GM12874 (cell line): Measurements from ENCODE around the gene CSTF2T.

Experiments
- CTCF ChIP-seq: IDR thresholded peaks from 2 replicates; pipeline ENCODE4 v1.5.1; 2011; ENCODE audit warnings: low read depth, mild to moderate bottlenecking, control low read depth, low read length, moderate library complexity; ENCODE audit not compliant: insufficient read depth

The CSTF2T gene

GRCh38 chr10:51699475-51700227, at the start of gene CSTF2T:
Gene CSTF2T, minus strand, starts transcription at chr10:51699595. Its CDS starts 46 bp downstream, at chr10:51699549.
- TF ChIP-seq CTCF: no peak

GRCh38 chr10:51748959-51749358, 49.6 kb upstream of the CSTF2T start:
- no peak for TF ChIP-seq CTCF

GRCh38 chr10:51747216-51747615, 47.8 kb upstream of the CSTF2T start:
- TF ChIP-seq CTCF: no peak

- TF ChIP-seq CTCF: no peak
These were observed 46.0 kb upstream of the CSTF2T start for GRCh38 chr10:51745397-51745796.

- no peak for TF ChIP-seq CTCF
These were observed 45.0 kb upstream of the CSTF2T start for GRCh38 chr10:51744235-51745000.

- no peak for TF ChIP-seq CTCF
These were observed 43.8 kb upstream of the CSTF2T start for GRCh38 chr10:51743146-51743545.

- no peak for TF ChIP-seq CTCF
These were observed 33.7 kb upstream of the CSTF2T start for GRCh38 chr10:51733057-51733456.
